HFFc6 (cell line): ENCODE measurements around the gene BABAM2. TPM values are rescaled to one million over a fixed set of nuclear protein-coding genes. Genes with fewer than 3 reads are reported as not detected.
A peak's percentile ranks its signal among the peaks of the same experiment; 100 is the strongest.
"Not testable (repeated sequence)": the region's sequence is repeated elsewhere in the genome, so short reads cannot be mapped to it uniquely, and the experiment has no call there.

Source experiments
- DNase-seq: peaks from one replicate; pipeline ENCODE4 v3.0.0-alpha.2; 2018
- H3K27ac Mint-ChIP-seq: 2 replicates; pipeline ENCODE4 v1.8.0; 2020; ENCODE audit warnings: mild to moderate bottlenecking, mixed read lengths
- H3K27me3 Mint-ChIP-seq: 2 replicates; pipeline ENCODE4 v1.8.0; 2021; ENCODE audit warnings: mild to moderate bottlenecking, moderate library complexity, mixed read lengths; ENCODE audit not compliant: insufficient read depth
- H3K36me3 Mint-ChIP-seq: 2 replicates; pipeline ENCODE4 v1.8.0; 2021; ENCODE audit warnings: low read depth, mixed read lengths
- H3K4me1 Mint-ChIP-seq: 2 replicates; pipeline ENCODE4 v1.8.0; 2020; ENCODE audit warnings: low read depth, mixed read lengths
- H3K4me3 Mint-ChIP-seq: 2 replicates; pipeline ENCODE4 v1.8.0; 2020; ENCODE audit warnings: mild to moderate bottlenecking, moderate library complexity, mixed read lengths
- H3K9me3 Mint-ChIP-seq: 2 replicates; pipeline ENCODE4 v1.8.0; 2020; ENCODE audit warnings: mild to moderate bottlenecking, mixed read lengths
- CTCF ChIP-seq: fragments of 200-600 bp; sonication (generic); IDR thresholded peaks from 2 replicates; pipeline ENCODE4 v1.5.0; 2021; ENCODE audit warnings: antibody characterized with exemption, mild to moderate bottlenecking
- total RNA-seq, 6 experiments: library from RNA; stranded (reverse); fragmentation: NEBNext Ultra II Directional; extraction: Animal tissue kit (Norgen Biotek cat#: 25700); gene quantifications; 2 replicates in 1 of 6; 3 replicates in 5 of 6; pipeline ENCODE4 v1.2.3, GENCODE V29; 2021

Gene BABAM2
- total RNA-seq, 6 experiments from 2014 or later, result 30.8 to 46.6 (median 41.2) TPM

GRCh38 chr2:28257182-28257581 lies 366.7 kb downstream of the BABAM2 start:
- peaks cover 9% of the 10 kb centered on the region for H3K4me1 Mint-ChIP-seq
- H3K9me3 Mint-ChIP-seq, result no peaks in the 10 kb centered on the region
- peaks cover 10% of the 10 kb centered on the region for H3K36me3 Mint-ChIP-seq
- H3K27me3 Mint-ChIP-seq, result peaks cover 2% of the 10 kb centered on the region; the same call in 1 of the 2 replicates
- TF ChIP-seq CTCF, result no peak
- H3K4me3 Mint-ChIP-seq, result no peak overlapping the region
- no peak for DNase-seq
- no peak overlapping the region for H3K27ac Mint-ChIP-seq

GRCh38 chr2:28259226-28259625 lies 368.7 kb downstream of the BABAM2 start:
- H3K27ac Mint-ChIP-seq, H3K4me3 Mint-ChIP-seq, DNase-seq, H3K9me3 Mint-ChIP-seq, H3K27me3 Mint-ChIP-seq: not testable (repeated sequence)
- peaks cover 18% of the 10 kb centered on the region for H3K36me3 Mint-ChIP-seq
- peaks cover 10% of the 10 kb centered on the region; the same call in 1 of the 2 replicates for H3K4me1 Mint-ChIP-seq

GRCh38 chr2:28263690-28264089 lies 373.2 kb downstream of the BABAM2 start:
- Mint-ChIP-seq H3K27me3 (peaks cover 2% of the 10 kb centered on the region; the same call in 1 of the 2 replicates), H3K27ac (no peak overlapping the region), H3K4me3 (no peak overlapping the region), H3K4me1 (peaks cover 27% of the 10 kb centered on the region), H3K9me3 (no peaks in the 10 kb centered on the region), H3K36me3 (peaks cover 24% of the 10 kb centered on the region)
- no peak for DNase-seq
- TF ChIP-seq CTCF, result no peak

GRCh38 chr2:28267282-28267681 lies 376.8 kb downstream of the BABAM2 start:
- no peak overlapping the region for H3K27ac Mint-ChIP-seq

GRCh38 chr2:28268386-28268785 lies 377.9 kb downstream of the BABAM2 start:
- Mint-ChIP-seq H3K4me3 (no peak overlapping the region), H3K27me3 (no peaks in the 10 kb centered on the region; the same call in 1 of the 2 replicates), H3K27ac (peak overlapping the region; percentile 82), H3K36me3 (peaks cover 16% of the 10 kb centered on the region; the same call in 1 of the 2 replicates), H3K9me3 (no peaks in the 10 kb centered on the region), H3K4me1 (peaks cover 57% of the 10 kb centered on the region)
- no peak for DNase-seq
- TF ChIP-seq CTCF, result no peak

More at GRCh38 chr2:28267282-28267681, 376.8 kb downstream of the BABAM2 start:
- H3K9me3 Mint-ChIP-seq, result no peaks in the 10 kb centered on the region
- no peak overlapping the region for H3K4me3 Mint-ChIP-seq
- peaks cover 13% of the 10 kb centered on the region for H3K36me3 Mint-ChIP-seq
- peaks cover 57% of the 10 kb centered on the region for H3K4me1 Mint-ChIP-seq
- DNase-seq, result no peak
- no peaks in the 10 kb centered on the region for H3K27me3 Mint-ChIP-seq
- no peak for TF ChIP-seq CTCF

- Mint-ChIP-seq H3K4me3 (peak overlapping the region; percentile 41), H3K27me3 (no peaks in the 10 kb centered on the region; the same call in 1 of the 2 replicates), H3K27ac (peak overlapping the region; percentile 82), H3K4me1 (peaks cover 62% of the 10 kb centered on the region), H3K9me3 (no peaks in the 10 kb centered on the region), H3K36me3 (peaks cover 14% of the 10 kb centered on the region)
- DNase-seq, result peak; percentile 42
- TF ChIP-seq CTCF, result no peak
Measured at GRCh38 chr2:28269019-28269784, 378.7 kb downstream of the BABAM2 start.
